Activated naive CD8-positive, alpha-beta T cell treated with anti-CD3 and anti-CD28 coated beads, Interleukin-2, amount 10 ng/mL, durations not matched to agents 7 days and 5 days (primary cell): ENCODE results near the gene KIF17. TPM values are rescaled to one million over a fixed set of nuclear protein-coding genes. Genes with fewer than 3 reads are reported as not detected.

Source experiments
- ATAC-seq: fragments of 150-1000 bp; cut with Tn5 transposase; one replicate; pipeline ENCODE4 v1.10.0; 2021; ENCODE audit warnings: low read depth, moderate library complexity
- POLR2A ChIA-PET: fragments of 350-600 bp; sonication (Branson Sonifier 250); formaldehyde crosslinking; loops from one replicate; lab custom pipeline; 2021; ENCODE audit warnings: antibody characterized with exemption; lab: Charles Lee
- DNase-seq: peaks from one replicate; pipeline ENCODE4 v3.0.0; 2021
- H3K27ac Mint-ChIP-seq: one replicate; pipeline ENCODE4 v1.8.0; 2022; ENCODE audit warnings: mild to moderate bottlenecking, mixed read lengths
- H3K27me3 Mint-ChIP-seq: one replicate; pipeline ENCODE4 v1.8.0; 2022; ENCODE audit warnings: mild to moderate bottlenecking, moderate library complexity, mixed read lengths
- H3K36me3 Mint-ChIP-seq: one replicate; pipeline ENCODE4 v1.8.0; 2021; ENCODE audit warnings: mild to moderate bottlenecking, mixed read lengths
- H3K4me1 Mint-ChIP-seq: one replicate; pipeline ENCODE4 v1.8.0; 2021; ENCODE audit warnings: mixed read lengths
- H3K4me3 Mint-ChIP-seq: one replicate; pipeline ENCODE4 v1.8.0; 2022; ENCODE audit warnings: mild to moderate bottlenecking, moderate library complexity, mixed read lengths
- H3K9me3 Mint-ChIP-seq: one replicate; pipeline ENCODE4 v1.8.0; 2021; ENCODE audit warnings: mixed read lengths
- total RNA-seq, 2 experiments: library from RNA; stranded (reverse); gene quantifications; one replicate each; pipeline ENCODE4 v1.2.3, GENCODE V29; 2021

Gene KIF17
- total RNA-seq, 2 experiments from 2014 or later, result not detected

DNA sequence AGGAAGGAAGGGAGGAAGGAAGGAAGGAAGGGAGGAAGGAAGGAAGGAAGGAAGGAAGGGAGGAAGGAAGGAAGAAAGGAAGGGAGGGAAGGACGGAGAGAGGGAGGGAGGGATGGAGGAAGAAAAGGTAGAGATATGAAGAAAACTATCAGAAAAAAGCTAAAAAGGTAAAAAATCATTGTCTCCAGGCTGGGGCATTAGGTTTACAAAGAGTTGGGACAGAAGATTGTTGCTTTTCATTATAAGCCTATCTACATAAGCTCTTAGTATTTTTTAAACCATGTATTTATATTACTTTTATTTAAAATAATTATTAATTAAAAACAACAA lies 91.7 kb downstream of the KIF17 start:
- Mint-ChIP-seq H3K27me3 (peaks cover 4% of the 10 kb centered on the region), H3K27ac (no peak overlapping the region), H3K4me3 (no peak overlapping the region), H3K4me1 (no peaks in the 10 kb centered on the region), H3K36me3 (no peaks in the 10 kb centered on the region), H3K9me3 (no peaks in the 10 kb centered on the region)
- POLR2A ChIA-PET, result no interaction called here
- ATAC-seq (no peak), DNase-seq (no peak)

- Mint-ChIP-seq H3K27ac (no peak overlapping the region), H3K36me3 (no peaks in the 10 kb centered on the region), H3K4me1 (no peaks in the 10 kb centered on the region), H3K9me3 (no peaks in the 10 kb centered on the region), H3K4me3 (no peak overlapping the region), H3K27me3 (peaks cover 4% of the 10 kb centered on the region)
- ATAC-seq, result no peak
- POLR2A ChIA-PET, result no interaction called here
- no peak for DNase-seq
Observed at GRCh38 chr1:20625176-20626097, 92.4 kb downstream of the KIF17 start.

GRCh38 chr1:20624709-20625108 lies 93.1 kb downstream of the KIF17 start:
- H3K9me3 Mint-ChIP-seq, result no peaks in the 10 kb centered on the region
- H3K4me1 Mint-ChIP-seq, result no peaks in the 10 kb centered on the region
- POLR2A ChIA-PET, result no interaction called here
- no peak overlapping the region for H3K27ac Mint-ChIP-seq
- DNase-seq (no peak), ATAC-seq (no peak)
- H3K27me3 Mint-ChIP-seq, result peaks cover 4% of the 10 kb centered on the region
- no peak overlapping the region for H3K4me3 Mint-ChIP-seq
- no peaks in the 10 kb centered on the region for H3K36me3 Mint-ChIP-seq

DNA sequence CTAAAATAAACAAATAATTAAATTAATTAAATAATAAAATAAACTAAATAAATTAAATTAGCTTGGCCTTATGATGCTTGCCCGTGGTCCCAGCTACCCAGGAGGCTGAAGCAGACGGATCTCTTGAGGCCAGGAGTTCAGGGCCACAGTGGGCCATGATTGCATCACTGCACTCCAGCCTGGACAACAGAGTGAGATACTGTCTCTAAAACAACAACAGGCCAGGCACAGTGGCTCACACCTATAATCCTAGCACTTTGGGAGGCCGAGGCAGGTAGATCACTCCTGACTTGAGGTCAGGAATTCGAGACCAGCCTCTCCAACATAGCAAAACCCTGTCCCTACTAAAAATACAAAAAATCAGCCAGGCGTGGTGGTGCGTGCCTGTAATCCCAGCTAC lies 96.8 kb downstream of the KIF17 start:
- POLR2A ChIA-PET, result no interaction called here
- peaks cover 3% of the 10 kb centered on the region for H3K27me3 Mint-ChIP-seq

GRCh38 chr1:20619999-20620398 lies 97.8 kb downstream of the KIF17 start:
- POLR2A ChIA-PET, result no interaction called here
- no peaks in the 10 kb centered on the region for H3K36me3 Mint-ChIP-seq
- no peak for ATAC-seq
- no peaks in the 10 kb centered on the region for H3K4me1 Mint-ChIP-seq
- H3K27ac Mint-ChIP-seq, result no peak overlapping the region
- no peak overlapping the region for H3K4me3 Mint-ChIP-seq
- H3K27me3 Mint-ChIP-seq, result no peaks in the 10 kb centered on the region
- no peak for DNase-seq
- H3K9me3 Mint-ChIP-seq, result no peaks in the 10 kb centered on the region

More for the DNA sequence above, 96.8 kb downstream of the KIF17 start:
- ATAC-seq, result no peak
- Mint-ChIP-seq H3K4me3 (no peak overlapping the region), H3K9me3 (no peaks in the 10 kb centered on the region), H3K4me1 (no peaks in the 10 kb centered on the region), H3K36me3 (no peaks in the 10 kb centered on the region), H3K27ac (no peak overlapping the region)
- DNase-seq, result no peak

DNA sequence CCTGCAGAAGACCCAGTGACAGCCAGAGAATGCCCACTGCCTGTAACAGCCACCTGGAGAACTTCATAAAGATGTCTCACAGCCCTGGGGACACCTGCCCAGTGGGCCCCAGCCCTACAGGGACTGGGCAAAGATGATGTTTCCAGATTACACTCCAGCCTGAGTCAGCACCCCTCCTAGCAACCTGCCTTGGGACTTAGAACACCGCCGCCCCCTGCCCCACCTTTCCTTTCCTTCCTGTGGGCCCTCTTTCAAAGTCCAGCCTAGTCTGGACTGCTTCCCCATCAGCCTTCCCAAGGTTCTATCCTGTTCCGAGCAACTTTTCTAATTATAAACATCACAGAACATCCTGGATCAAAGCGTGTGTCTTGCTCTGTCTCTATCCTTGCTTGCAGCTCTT lies 99.3 kb downstream of the KIF17 start:
- H3K36me3 Mint-ChIP-seq, result no peaks in the 10 kb centered on the region
- no peak overlapping the region for H3K4me3 Mint-ChIP-seq
- no peaks in the 10 kb centered on the region for H3K9me3 Mint-ChIP-seq
- no peak overlapping the region for H3K27ac Mint-ChIP-seq
- DNase-seq, result no peak
- POLR2A ChIA-PET, result no interaction called here
- H3K4me1 Mint-ChIP-seq, result no peaks in the 10 kb centered on the region
- ATAC-seq, result no peak
- no peaks in the 10 kb centered on the region for H3K27me3 Mint-ChIP-seq

- POLR2A ChIA-PET, result no interaction called here
- H3K9me3 Mint-ChIP-seq, result no peaks in the 10 kb centered on the region
- H3K27ac Mint-ChIP-seq, result no peak overlapping the region
- no peaks in the 10 kb centered on the region for H3K27me3 Mint-ChIP-seq
- no peaks in the 10 kb centered on the region for H3K36me3 Mint-ChIP-seq
- DNase-seq, result no peak
- H3K4me3 Mint-ChIP-seq, result no peak overlapping the region
- H3K4me1 Mint-ChIP-seq, result no peaks in the 10 kb centered on the region
- ATAC-seq, result no peak
Observed at GRCh38 chr1:20616847-20617487, 100.8 kb downstream of the KIF17 start.

DNA sequence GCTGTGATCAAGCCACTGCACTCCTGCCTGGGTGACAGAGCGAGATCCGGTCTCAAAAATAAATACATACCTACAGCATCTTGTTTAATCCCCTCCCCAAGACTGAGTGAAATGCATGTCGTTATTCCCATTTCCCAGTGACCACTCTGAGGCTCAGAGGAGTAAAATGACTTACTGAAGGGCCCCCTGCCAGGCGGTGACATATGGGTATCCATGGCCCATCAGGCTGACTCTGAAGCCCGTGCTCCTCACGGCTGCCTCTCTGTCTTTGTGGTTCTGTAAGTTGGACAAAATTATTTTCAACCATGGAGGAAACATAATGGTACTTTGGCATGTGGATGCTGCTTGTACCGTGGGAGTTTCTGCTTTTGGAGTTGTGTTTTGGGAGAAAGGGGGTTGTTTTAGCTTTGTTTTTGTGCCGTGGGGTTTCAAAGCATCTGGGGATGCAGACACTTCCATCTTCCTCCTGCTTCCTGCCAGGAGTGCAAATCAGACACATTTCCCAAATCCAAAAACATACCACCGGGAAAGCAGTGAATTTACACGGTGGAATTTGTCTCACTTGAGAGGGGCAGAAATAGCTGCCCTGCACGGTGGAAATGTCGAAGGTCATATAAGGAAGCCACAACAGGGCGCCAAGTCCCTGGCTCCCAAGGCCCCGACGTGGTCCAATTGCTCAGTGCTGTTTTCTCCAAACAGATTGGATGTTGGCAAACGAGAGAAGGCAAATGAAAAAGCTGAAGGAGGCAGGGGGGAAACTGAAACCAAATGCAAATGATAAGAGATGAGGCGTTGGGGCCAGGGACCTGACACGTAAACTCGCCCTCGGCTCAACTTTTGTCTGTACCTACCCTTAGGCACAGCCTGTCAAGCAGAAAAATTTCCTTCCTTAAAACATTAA lies 101.6 kb downstream of the KIF17 start:
- Mint-ChIP-seq H3K4me1 (no peaks in the 10 kb centered on the region), H3K36me3 (no peaks in the 10 kb centered on the region), H3K9me3 (no peaks in the 10 kb centered on the region), H3K27me3 (no peaks in the 10 kb centered on the region), H3K27ac (no peak overlapping the region), H3K4me3 (no peak overlapping the region)
- no peak for DNase-seq
- no peak for ATAC-seq
- POLR2A ChIA-PET, result no interaction called here

DNA sequence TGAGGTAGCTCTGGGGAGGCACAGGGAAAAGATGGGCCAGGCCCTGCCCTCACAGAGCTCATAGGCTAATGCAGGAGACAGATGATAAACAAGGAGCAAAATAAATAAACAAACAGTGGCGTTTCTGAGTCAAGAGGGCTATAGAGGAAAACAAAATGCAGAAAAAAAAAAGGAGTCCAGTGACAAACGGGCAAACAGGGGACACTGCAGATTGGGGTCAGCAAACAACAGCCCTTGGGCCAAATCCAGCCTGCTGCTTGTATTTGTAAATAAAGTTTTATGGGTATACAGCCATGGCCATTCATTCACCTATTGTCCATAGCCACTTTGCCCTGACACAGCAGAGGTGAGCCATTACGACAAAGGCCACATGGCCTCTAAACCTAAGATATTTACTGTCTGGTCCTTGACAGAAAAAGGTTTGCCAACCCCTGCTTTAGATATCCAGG lies 103.7 kb downstream of the KIF17 start:
- H3K27me3 Mint-ChIP-seq, result peaks cover 2% of the 10 kb centered on the region

More for the DNA sequence above, 103.7 kb downstream of the KIF17 start:
- no peak for ATAC-seq
- H3K4me1 Mint-ChIP-seq, result no peaks in the 10 kb centered on the region
- POLR2A ChIA-PET, result no interaction called here
- no peak overlapping the region for H3K27ac Mint-ChIP-seq
- H3K36me3 Mint-ChIP-seq, result no peaks in the 10 kb centered on the region
- H3K9me3 Mint-ChIP-seq, result no peaks in the 10 kb centered on the region
- DNase-seq, result no peak
- H3K4me3 Mint-ChIP-seq, result no peak overlapping the region

Other genes starting within 250 kb of the KIF17 start
- 1 to 10 TPM; 2.8 to 3.0 TPM for gene CAMK2N1, start 231.8 kb downstream of the KIF17 start, total RNA-seq
- 10 to 100 TPM; 17.1 to 19.8 TPM for gene MUL1, start 209.9 kb downstream of the KIF17 start, total RNA-seq
- not detected for gene FAM43B, start 165.4 kb downstream of the KIF17 start, total RNA-seq
- gene CDA, start 128.9 kb downstream of the KIF17 start, total RNA-seq, result not detected
- gene PINK1, start 84.5 kb downstream of the KIF17 start, total RNA-seq, result 10 to 100 TPM in 1 of 2 experiments, 1 to 10 TPM in 1; 9.4 to 10.3 TPM
- gene DDOST, start 56.6 kb downstream of the KIF17 start, total RNA-seq, result 100 to 1,000 TPM; 131 to 134 TPM
- gene SH2D5, start 14.7 kb upstream of the KIF17 start, total RNA-seq, result under 1 TPM; 0.11 to 0.14 TPM
- 100 to 1,000 TPM; 313 to 324 TPM for gene HP1BP3, start 69.3 kb upstream of the KIF17 start, total RNA-seq